Endothelial cell (in vitro differentiated cells): ENCODE data around the gene STAT5B. TPM values are rescaled to one million over a fixed set of nuclear protein-coding genes. Genes with fewer than 3 reads are reported as not detected.
A peak's percentile ranks its signal among the peaks of the same experiment; 100 is the strongest.

Experiments
- DNase-seq: peaks from one replicate; pipeline ENCODE4 v3.0.0; 2021; ENCODE audit warnings: low spot score
- H3K27ac Mint-ChIP-seq: one replicate; pipeline ENCODE4 v1.8.0; 2021; ENCODE audit warnings: mixed read lengths, inconsistent platforms; ENCODE audit not compliant: unreplicated experiment
- H3K27me3 Mint-ChIP-seq: one replicate; pipeline ENCODE4 v1.8.0; 2021; ENCODE audit warnings: mild to moderate bottlenecking, moderate library complexity, mixed read lengths, inconsistent platforms; ENCODE audit not compliant: unreplicated experiment
- H3K36me3 Mint-ChIP-seq: one replicate; pipeline ENCODE4 v1.8.0; 2021; ENCODE audit warnings: mild to moderate bottlenecking, low read depth, mixed read lengths, inconsistent platforms; ENCODE audit not compliant: unreplicated experiment
- H3K4me1 Mint-ChIP-seq: one replicate; pipeline ENCODE4 v1.8.0; 2021; ENCODE audit warnings: mild to moderate bottlenecking, mixed read lengths, inconsistent platforms; ENCODE audit not compliant: unreplicated experiment
- H3K4me3 Mint-ChIP-seq: one replicate; pipeline ENCODE4 v1.8.0; 2021; ENCODE audit warnings: mild to moderate bottlenecking, mixed read lengths, inconsistent platforms; ENCODE audit not compliant: unreplicated experiment
- H3K9me3 Mint-ChIP-seq: one replicate; pipeline ENCODE4 v1.8.0; 2021; ENCODE audit warnings: mixed read lengths, inconsistent platforms; ENCODE audit not compliant: unreplicated experiment
- total RNA-seq: library from RNA; stranded (reverse); fragmentation: NEBNext Ultra II Directional; extraction: Animal tissue kit (Norgen Biotek cat#: 25700); gene quantifications from one replicate; pipeline ENCODE4 v1.2.1, GENCODE V29; 2021; ENCODE audit not compliant: unreplicated experiment
- TF ChIP-seq, protein P1 (sequence below): fragments of 200-600 bp; sonication (generic); IDR thresholded peaks from one replicate; pipeline ENCODE4 v1.5.0; 2021; ENCODE audit warnings: antibody characterized with exemption; ENCODE audit not compliant: unreplicated experiment

Gene STAT5B
- total RNA-seq, 1 donor from 2014 or later: 40.2 TPM

DNA sequence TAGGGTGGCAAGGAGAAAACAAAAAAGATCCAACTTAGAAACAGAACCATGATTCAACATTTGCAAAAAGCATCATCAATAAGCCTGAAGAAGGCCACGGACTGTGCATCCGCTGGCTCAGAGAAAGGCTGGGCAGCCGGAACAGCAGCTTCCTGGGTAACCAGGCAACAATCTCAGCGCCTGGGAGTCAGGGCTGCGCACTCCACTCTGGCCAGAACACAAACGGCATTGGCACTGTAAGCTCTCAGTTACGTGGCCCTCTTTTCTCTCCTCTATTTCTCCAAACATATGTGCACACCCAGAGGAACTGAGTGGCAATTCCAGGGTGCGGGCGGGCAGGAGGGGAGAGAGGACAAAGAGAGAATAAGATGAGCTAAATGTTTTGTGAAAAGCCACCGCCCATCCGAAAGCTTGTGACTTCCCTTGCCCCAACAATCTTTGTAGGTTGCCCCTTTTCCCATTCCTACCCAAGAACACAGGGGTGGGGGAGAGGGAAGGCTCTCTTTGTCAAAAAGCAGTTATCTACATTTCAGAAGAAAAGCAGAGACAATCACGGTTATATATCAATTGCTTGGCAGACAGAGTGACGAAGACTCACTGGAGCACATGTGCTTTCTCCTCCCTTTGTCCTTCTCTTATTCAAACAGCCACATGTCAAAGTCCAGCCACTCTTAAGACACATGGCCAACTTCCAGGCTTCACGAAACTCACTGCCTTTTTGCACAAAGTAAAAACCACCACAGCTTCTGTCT lies 75.3 kb downstream of the STAT5B start:
- Mint-ChIP-seq H3K4me3 (no peak overlapping the region), H3K4me1 (no peaks in the 10 kb centered on the region), H3K9me3 (no peaks in the 10 kb centered on the region), H3K36me3 (peaks cover 23% of the 10 kb centered on the region), H3K27me3 (peaks cover 9% of the 10 kb centered on the region), H3K27ac (no peak overlapping the region)
- DNase-seq: no peak
- TF ChIP-seq, protein P1, sequence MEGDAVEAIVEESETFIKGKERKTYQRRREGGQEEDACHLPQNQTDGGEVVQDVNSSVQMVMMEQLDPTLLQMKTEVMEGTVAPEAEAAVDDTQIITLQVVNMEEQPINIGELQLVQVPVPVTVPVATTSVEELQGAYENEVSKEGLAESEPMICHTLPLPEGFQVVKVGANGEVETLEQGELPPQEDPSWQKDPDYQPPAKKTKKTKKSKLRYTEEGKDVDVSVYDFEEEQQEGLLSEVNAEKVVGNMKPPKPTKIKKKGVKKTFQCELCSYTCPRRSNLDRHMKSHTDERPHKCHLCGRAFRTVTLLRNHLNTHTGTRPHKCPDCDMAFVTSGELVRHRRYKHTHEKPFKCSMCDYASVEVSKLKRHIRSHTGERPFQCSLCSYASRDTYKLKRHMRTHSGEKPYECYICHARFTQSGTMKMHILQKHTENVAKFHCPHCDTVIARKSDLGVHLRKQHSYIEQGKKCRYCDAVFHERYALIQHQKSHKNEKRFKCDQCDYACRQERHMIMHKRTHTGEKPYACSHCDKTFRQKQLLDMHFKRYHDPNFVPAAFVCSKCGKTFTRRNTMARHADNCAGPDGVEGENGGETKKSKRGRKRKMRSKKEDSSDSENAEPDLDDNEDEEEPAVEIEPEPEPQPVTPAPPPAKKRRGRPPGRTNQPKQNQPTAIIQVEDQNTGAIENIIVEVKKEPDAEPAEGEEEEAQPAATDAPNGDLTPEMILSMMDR: no peak

DNA sequence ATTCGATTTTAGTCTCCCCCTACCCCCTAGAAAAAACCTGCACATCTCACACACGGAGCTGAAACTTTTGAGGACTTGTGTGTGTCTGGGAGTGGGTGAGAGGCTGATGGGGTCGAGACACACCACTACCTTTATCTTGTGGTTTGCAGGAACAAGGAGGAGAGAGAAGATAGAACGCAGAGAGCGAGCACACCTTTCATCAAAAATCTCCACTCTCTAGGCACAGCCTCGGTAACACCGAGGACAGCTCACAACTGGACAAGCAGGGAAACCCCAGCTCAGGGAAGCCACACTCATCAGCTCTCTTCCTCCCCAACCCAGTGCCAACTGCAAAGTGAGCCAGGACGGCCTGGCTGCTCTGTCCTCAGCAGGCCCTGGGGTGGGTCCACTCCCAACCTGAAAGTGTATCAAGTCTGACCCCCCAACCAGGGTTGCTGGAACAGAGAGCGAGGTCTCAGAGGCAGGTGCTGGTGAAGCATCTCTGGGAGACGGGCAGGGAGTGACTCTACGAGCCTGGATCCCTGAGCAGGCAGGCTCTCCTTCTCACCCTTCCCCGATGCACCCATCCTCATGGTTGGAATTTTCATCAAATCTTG lies 76.7 kb downstream of the STAT5B start:
- H3K27ac Mint-ChIP-seq: no peak overlapping the region
- H3K4me3 Mint-ChIP-seq: peak overlapping the region; percentile 50
- H3K36me3 Mint-ChIP-seq: peaks cover 22% of the 10 kb centered on the region
- H3K27me3 Mint-ChIP-seq: peaks cover 10% of the 10 kb centered on the region
- H3K9me3 Mint-ChIP-seq: no peaks in the 10 kb centered on the region
- no peak for DNase-seq
- H3K4me1 Mint-ChIP-seq: peaks cover under 1% of the 10 kb centered on the region
- TF ChIP-seq, protein P1: no peak

DNA sequence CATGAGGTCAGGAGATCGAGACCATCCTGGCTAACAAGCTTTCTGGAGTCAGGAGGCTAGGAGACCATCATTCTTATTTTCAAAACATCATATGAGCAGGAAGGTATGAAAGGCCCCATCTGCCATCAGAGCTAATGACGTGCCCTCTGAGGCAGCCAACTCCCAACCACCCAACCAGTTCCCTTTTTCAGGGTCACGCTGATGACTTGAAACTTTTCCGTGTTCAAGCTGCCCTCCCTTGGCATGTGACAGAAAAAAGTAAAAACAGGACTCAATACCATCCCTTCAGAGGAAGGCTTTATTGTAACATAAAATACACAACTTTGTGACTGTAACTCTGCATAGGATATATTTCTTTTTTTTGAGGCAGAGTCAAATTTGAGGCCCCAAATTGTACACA lies 77.3 kb downstream of the STAT5B start:
- Mint-ChIP-seq H3K4me3 (no peak overlapping the region), H3K27me3 (peaks cover 11% of the 10 kb centered on the region), H3K27ac (no peak overlapping the region), H3K4me1 (peaks cover 5% of the 10 kb centered on the region), H3K9me3 (no peaks in the 10 kb centered on the region), H3K36me3 (peaks cover 17% of the 10 kb centered on the region)
- DNase-seq: no peak
- TF ChIP-seq, protein P1: no peak

DNA sequence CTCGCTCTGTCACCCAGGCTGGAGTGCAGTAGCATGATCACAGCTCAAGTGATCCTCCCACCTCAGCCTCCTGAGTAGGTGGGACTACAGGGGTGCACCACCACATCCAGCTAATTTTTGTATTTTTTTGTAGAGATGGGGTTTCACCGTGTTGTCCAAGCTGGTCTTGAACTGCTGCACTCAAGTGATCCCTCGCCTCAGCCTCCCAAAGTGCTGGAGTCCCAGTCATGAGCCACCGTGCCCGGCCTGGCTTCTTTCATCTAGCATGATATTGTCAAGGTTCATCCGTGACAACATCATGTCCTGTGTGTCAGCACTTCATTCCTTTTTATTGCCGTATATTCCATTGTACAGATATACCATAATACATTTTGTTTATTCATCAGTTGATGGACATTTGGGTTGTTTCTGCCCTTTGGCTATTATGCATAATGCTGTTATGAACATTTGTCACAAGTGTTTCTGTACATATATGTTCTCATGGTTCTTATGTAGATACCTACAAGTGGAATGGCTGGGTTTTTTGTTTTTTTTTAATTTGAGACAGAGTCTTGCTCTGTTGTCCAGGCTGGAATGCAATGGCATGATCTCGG lies 78.5 kb downstream of the STAT5B start:
- TF ChIP-seq, protein P1: no peak
- DNase-seq: no peak
- H3K27me3 Mint-ChIP-seq: peaks cover 14% of the 10 kb centered on the region
- no peak overlapping the region for H3K4me3 Mint-ChIP-seq
- peaks cover 9% of the 10 kb centered on the region for H3K36me3 Mint-ChIP-seq
- peaks cover 9% of the 10 kb centered on the region for H3K4me1 Mint-ChIP-seq
- no peak overlapping the region for H3K27ac Mint-ChIP-seq
- no peaks in the 10 kb centered on the region for H3K9me3 Mint-ChIP-seq
